Right atrium auricular region (tissue), 2 donors: Measurements from ENCODE around the gene SASH1. TPM values are rescaled to one million over a fixed set of nuclear protein-coding genes. Genes with fewer than 3 reads are reported as not detected.
A peak's percentile ranks its signal among the peaks of the same experiment; 100 is the strongest.

Experiments used
- DNase-seq: peaks from one replicate; pipeline ENCODE4 v3.0.0-alpha.2; 2019; ENCODE audit warnings: low spot score
- H3K27ac ChIP-seq, 2 donors: fragments of 200-600 bp; sonication (generic); 1 replicate in 1 of 2; 2 replicates in 1 of 2; pipeline ENCODE4 v1.5.1; 2016 to 2019
- H3K27me3 ChIP-seq, 2 donors: fragments of 200-600 bp; sonication (generic); one replicate each; pipeline versions ENCODE4 v1.5.1 to v1.6.0; 2017 to 2019
- H3K36me3 ChIP-seq: fragments of 200-600 bp; sonication (generic); one replicate; pipeline ENCODE4 v1.5.1; 2016
- H3K4me1 ChIP-seq, 2 donors: fragments of 200-600 bp; sonication (generic); one replicate each; pipeline versions ENCODE4 v1.5.1 to v1.6.0; 2017 to 2019
- H3K4me3 ChIP-seq, 2 donors: fragments of 200-600 bp; sonication (generic); 1 replicate in 1 of 2; 2 replicates in 1 of 2; pipeline ENCODE4 v1.5.1; 2017 to 2019; ENCODE audit warnings: mild to moderate bottlenecking in 1 of 2, moderate library complexity in 1 of 2
- H3K9me3 ChIP-seq, 2 donors: fragments of 200-600 bp; sonication (generic); one replicate each; pipeline ENCODE4 v1.5.1; 2019
- CTCF ChIP-seq, 2 donors: fragments of 200-600 bp; sonication (generic); IDR thresholded peaks; one replicate each; pipeline ENCODE4 v1.5.1; 2019; ENCODE audit warnings: antibody characterized with exemption in 2 of 2
- total RNA-seq, 2 donors: library from RNA; depleted of rRNA; stranded (reverse); fragments of >200 nt; gene quantifications; one replicate each; pipeline ENCODE4 v1.1.0, GENCODE V29; 2016

Gene SASH1
- total RNA-seq, 2 donors from 2014 or later: 39.0 to 42.3 TPM

- no peak for TF ChIP-seq CTCF (IDR thresholded peaks at IDR 0.05)
These were observed 251.2 kb downstream of the SASH1 start for GRCh38 chr6:148593813-148594170.

GRCh38 chr6:148595550-148595949 is 252.9 kb downstream of the SASH1 start:
- Histone ChIP-seq H3K27ac (no peak overlapping the region), H3K27me3 (no peaks in the 10 kb centered on the region), H3K4me3 (no peak overlapping the region), H3K36me3 (no peaks in the 10 kb centered on the region), H3K9me3 (no peaks in the 10 kb centered on the region), H3K4me1 (peaks cover 0 to 24% of the 10 kb centered on the region in 2 donors)
- TF ChIP-seq CTCF (IDR thresholded peaks at IDR 0.05): no peak
- DNase-seq: no peak

More at GRCh38 chr6:148593813-148594170, 251.2 kb downstream of the SASH1 start:
- Histone ChIP-seq H3K36me3 (no peaks in the 10 kb centered on the region), H3K27ac (peak overlapping the region; percentile 40 to 68), H3K27me3 (no peaks in the 10 kb centered on the region), H3K4me3 (no peak overlapping the region), H3K4me1 (peaks cover 0 to 24% of the 10 kb centered on the region in 2 donors), H3K9me3 (peaks cover 0 to 9% of the 10 kb centered on the region in 2 donors)
- no peak for DNase-seq

GRCh38 chr6:148596891-148597455 is 254.3 kb downstream of the SASH1 start:
- Histone ChIP-seq H3K36me3 (no peaks in the 10 kb centered on the region), H3K4me1 (peaks cover 0 to 24% of the 10 kb centered on the region in 2 donors), H3K27ac (no peak overlapping the region), H3K9me3 (no peaks in the 10 kb centered on the region), H3K4me3 (no peak overlapping the region), H3K27me3 (no peaks in the 10 kb centered on the region)
- TF ChIP-seq CTCF (IDR thresholded peaks at IDR 0.05): no peak
- no peak for DNase-seq

GRCh38 chr6:148598724-148599123 is 256.1 kb downstream of the SASH1 start:
- no peaks in the 10 kb centered on the region for H3K9me3 ChIP-seq
- peaks cover 0 to 11% of the 10 kb centered on the region in 2 donors for H3K4me1 ChIP-seq
- no peak for DNase-seq
- no peak overlapping the region for H3K4me3 ChIP-seq
- no peaks in the 10 kb centered on the region for H3K36me3 ChIP-seq
- no peaks in the 10 kb centered on the region for H3K27me3 ChIP-seq
- TF ChIP-seq CTCF (IDR thresholded peaks at IDR 0.05): no peak
- no peak overlapping the region for H3K27ac ChIP-seq

GRCh38 chr6:148599967-148600426 is 257.4 kb downstream of the SASH1 start:
- no peaks in the 10 kb centered on the region for H3K27me3 ChIP-seq
- no peak for TF ChIP-seq CTCF (IDR thresholded peaks at IDR 0.05)
- H3K9me3 ChIP-seq: no peaks in the 10 kb centered on the region
- H3K36me3 ChIP-seq: no peaks in the 10 kb centered on the region
- H3K4me3 ChIP-seq: no peak overlapping the region
- H3K27ac ChIP-seq: no peak overlapping the region
- H3K4me1 ChIP-seq: peaks cover 0 to 11% of the 10 kb centered on the region in 2 donors
- no peak for DNase-seq
